Caco-2 (cell line): Measurements from ENCODE around the gene LRP1. TPM values are rescaled to one million over a fixed set of nuclear protein-coding genes. Genes with fewer than 3 reads are reported as not detected.

Experiments used
- BruUV-seq: library from RNA; stranded (reverse); fragments of 400-500 nt; replicated peaks from 2 replicates; lab custom pipeline; 2021; lab: Mats Ljungman, UMichigan
- CTCF ChIA-PET: fragments of 300-600 bp; sonication (Branson Sonifier 250); formaldehyde crosslinking; loops from one replicate; lab custom pipeline; 2022; ENCODE audit warnings: antibody characterized with exemption; lab: Charles Lee
- POLR2A ChIA-PET: fragments of 300-600 bp; sonication (Branson Sonifier 250); formaldehyde crosslinking; loops from one replicate; lab custom pipeline; 2022; ENCODE audit warnings: antibody characterized with exemption; lab: Charles Lee
- DNase-seq, 2 experiments: peaks; one replicate each; pipeline versions ENCODE4 v3.0.0 to v3.0.0-alpha.2; 2020 to 2022
- H3K27me3 ChIP-seq: replicated peaks from 2 replicates; pipeline ENCODE4 v1.6.0; 2011; ENCODE audit warnings: low read length; ENCODE audit not compliant: control insufficient read depth, insufficient read depth
- H3K36me3 ChIP-seq: 2 replicates; pipeline ENCODE4 v1.5.1; 2011; ENCODE audit warnings: low read length; ENCODE audit not compliant: control insufficient read depth, insufficient read depth
- H3K4me1 ChIP-seq: fragments of 250-450 bp; sonication (Bioruptor Pico); 2 replicates; pipeline ENCODE4 v1.5.1; 2020; ENCODE audit warnings: mild to moderate bottlenecking
- H3K4me3 ChIP-seq: 2 replicates; pipeline ENCODE4 v1.5.1; 2011; ENCODE audit warnings: low read depth, mild to moderate bottlenecking, control low read depth, low read length
- H3K9me3 ChIP-seq: fragments of 250-450 bp; sonication (Bioruptor Pico); 2 replicates; pipeline ENCODE4 v1.5.1; 2020; ENCODE audit warnings: mild to moderate bottlenecking, moderate library complexity
- H3K27ac Mint-ChIP-seq: one replicate; pipeline ENCODE4 v1.8.0; 2022; ENCODE audit warnings: mixed read lengths; ENCODE audit not compliant: unreplicated experiment
- H3K27me3 Mint-ChIP-seq: one replicate; pipeline ENCODE4 v1.8.0; 2022; ENCODE audit warnings: mixed read lengths; ENCODE audit not compliant: insufficient read depth, unreplicated experiment
- H3K36me3 Mint-ChIP-seq: one replicate; pipeline ENCODE4 v1.8.0; 2022; ENCODE audit warnings: mild to moderate bottlenecking, mixed read lengths; ENCODE audit not compliant: insufficient read depth, unreplicated experiment
- H3K4me1 Mint-ChIP-seq: one replicate; pipeline ENCODE4 v1.8.0; 2022; ENCODE audit warnings: low read depth, mixed read lengths; ENCODE audit not compliant: unreplicated experiment
- H3K4me3 Mint-ChIP-seq: one replicate; pipeline ENCODE4 v1.8.0; 2022; ENCODE audit warnings: mild to moderate bottlenecking, moderate library complexity, mixed read lengths; ENCODE audit not compliant: unreplicated experiment
- H3K9me3 Mint-ChIP-seq: one replicate; pipeline ENCODE4 v1.8.0; 2022; ENCODE audit warnings: mixed read lengths; ENCODE audit not compliant: unreplicated experiment
- intact Hi-C: fragments of 100-400 bp; cut with micrococcal nuclease; formaldehyde crosslinking; loops from one replicate; pipeline ENCODE4 v1.10.0; 2022; ENCODE audit not compliant: unreplicated experiment
- total RNA-seq: library from RNA; stranded (reverse); gene quantifications from 2 replicates; pipeline ENCODE4 v1.2.3, GENCODE V29; 2022
- TF ChIP-seq, protein P1 (sequence below), 2 experiments: fragments of 200-600 bp in 1 of 2; IDR thresholded peaks; 1 replicate in 1 of 2; 2 replicates in 1 of 2; pipeline versions ENCODE4 v1.5.1 to v1.8.0; 2011 to 2022; ENCODE audit warnings: antibody characterized with exemption in 1 of 2, control low read depth in 1 of 2, inconsistent platforms in 1 of 2, low read depth in 1 of 2, low read length in 1 of 2, mild to moderate bottlenecking in 1 of 2, moderate library complexity in 1 of 2; ENCODE audit not compliant: insufficient read depth in 1 of 2, severe bottlenecking in 1 of 2, unreplicated experiment in 1 of 2

LRP1 gene
- total RNA-seq, 1 experiment from 2014 or later, result 111 TPM

DNA sequence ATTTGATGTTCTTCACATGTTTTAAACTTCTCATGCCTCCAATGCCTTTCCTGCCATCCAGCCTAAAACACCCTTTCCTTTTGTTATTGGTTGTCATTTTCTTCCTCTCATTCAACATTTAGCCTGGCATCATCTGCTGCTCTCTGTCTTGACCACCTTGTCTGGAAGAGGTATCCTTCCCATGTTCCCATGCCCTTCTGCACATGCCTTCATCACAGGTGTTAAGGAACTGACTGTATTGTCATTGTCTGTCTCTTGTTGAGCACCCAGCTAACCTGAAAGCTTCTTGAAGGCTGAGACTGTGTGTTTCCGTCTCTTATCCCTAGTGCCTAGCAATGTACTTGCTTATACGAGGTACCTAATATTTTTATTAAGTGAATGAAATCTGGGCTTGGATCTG is 4.5 kb upstream of the LRP1 start:
- no TSS peak for BruUV-seq
- peaks cover 8% of the 10 kb centered on the region for H3K4me1 Mint-ChIP-seq

DNA sequence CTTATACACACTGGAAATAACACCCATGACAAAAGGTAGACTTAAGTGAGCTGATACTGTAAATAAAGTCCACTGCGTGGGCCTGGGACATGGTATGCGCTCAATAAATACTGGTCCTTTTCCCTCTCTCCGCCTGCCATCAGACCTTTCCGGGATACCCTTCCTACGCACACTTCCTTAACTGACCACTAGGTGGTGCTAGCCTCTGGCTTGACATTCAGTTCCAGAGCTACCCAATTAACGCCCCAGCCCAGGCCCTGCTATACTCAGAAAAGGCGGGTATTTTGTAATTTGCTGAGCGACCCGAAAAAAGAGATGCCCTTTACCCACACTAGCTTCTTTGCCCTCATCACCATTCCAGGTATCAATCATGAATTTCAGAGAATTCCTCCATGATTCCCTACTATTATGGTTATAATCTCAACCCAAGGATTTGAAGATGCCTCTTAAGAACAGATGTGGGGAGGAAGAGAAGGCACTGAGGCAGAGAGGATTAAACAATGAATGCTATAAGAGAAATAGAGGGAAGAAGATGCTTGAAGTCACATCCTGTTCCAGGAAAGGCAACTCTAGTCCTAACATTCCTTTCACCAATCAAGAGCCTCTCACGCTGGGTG is 3.9 kb upstream of the LRP1 start:
- H3K27ac Mint-ChIP-seq, result no peak overlapping the region
- CTCF ChIA-PET, result interaction anchor here (0.7 to 1.7 kb wide), 13 partner anchors 13 to 119 kb away, joined by 3 to 20 read pairs (median 5); partner anchors contain the start of genes SHMT2 and STAT6
- peaks cover 13% of the 10 kb centered on the region for H3K36me3 Mint-ChIP-seq
- peaks cover 14% of the 10 kb centered on the region for H3K9me3 Mint-ChIP-seq
- no TSS peak for BruUV-seq
- H3K4me1 Mint-ChIP-seq, result peaks cover 8% of the 10 kb centered on the region
- no peaks in the 10 kb centered on the region for H3K27me3 Mint-ChIP-seq
- DNase-seq, result peak; percentile 75 to 82
- Histone ChIP-seq H3K4me3 (no peak overlapping the region), H3K9me3 (no peaks in the 10 kb centered on the region), H3K27me3 (no peaks in the 10 kb centered on the region), H3K36me3 (no peaks in the 10 kb centered on the region), H3K4me1 (peaks cover 8% of the 10 kb centered on the region)
- H3K4me3 Mint-ChIP-seq, result no peak overlapping the region
- intact Hi-C loops, result loop anchor here (1.0 kb wide), 1 partner anchor 59 kb away; no protein-coding TSS in a partner anchor
- POLR2A ChIA-PET, result no interaction called here
- TF ChIP-seq, protein P1, sequence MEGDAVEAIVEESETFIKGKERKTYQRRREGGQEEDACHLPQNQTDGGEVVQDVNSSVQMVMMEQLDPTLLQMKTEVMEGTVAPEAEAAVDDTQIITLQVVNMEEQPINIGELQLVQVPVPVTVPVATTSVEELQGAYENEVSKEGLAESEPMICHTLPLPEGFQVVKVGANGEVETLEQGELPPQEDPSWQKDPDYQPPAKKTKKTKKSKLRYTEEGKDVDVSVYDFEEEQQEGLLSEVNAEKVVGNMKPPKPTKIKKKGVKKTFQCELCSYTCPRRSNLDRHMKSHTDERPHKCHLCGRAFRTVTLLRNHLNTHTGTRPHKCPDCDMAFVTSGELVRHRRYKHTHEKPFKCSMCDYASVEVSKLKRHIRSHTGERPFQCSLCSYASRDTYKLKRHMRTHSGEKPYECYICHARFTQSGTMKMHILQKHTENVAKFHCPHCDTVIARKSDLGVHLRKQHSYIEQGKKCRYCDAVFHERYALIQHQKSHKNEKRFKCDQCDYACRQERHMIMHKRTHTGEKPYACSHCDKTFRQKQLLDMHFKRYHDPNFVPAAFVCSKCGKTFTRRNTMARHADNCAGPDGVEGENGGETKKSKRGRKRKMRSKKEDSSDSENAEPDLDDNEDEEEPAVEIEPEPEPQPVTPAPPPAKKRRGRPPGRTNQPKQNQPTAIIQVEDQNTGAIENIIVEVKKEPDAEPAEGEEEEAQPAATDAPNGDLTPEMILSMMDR (IDR thresholded peaks at IDR 0.05; ENCODE audit: insufficient read depth in 1 of 2, low read depth in 1 of 2, low read length in 1 of 2, severe bottlenecking in 1 of 2, unreplicated experiment in 1 of 2), result peak; percentile 86 to 88

More for the DNA sequence above, 4.5 kb upstream of the LRP1 start:
- Histone ChIP-seq H3K9me3 (no peaks in the 10 kb centered on the region), H3K4me1 (peaks cover 8% of the 10 kb centered on the region), H3K36me3 (no peaks in the 10 kb centered on the region), H3K4me3 (no peak overlapping the region), H3K27me3 (no peaks in the 10 kb centered on the region)
- Mint-ChIP-seq H3K4me3 (no peak overlapping the region), H3K36me3 (peaks cover 13% of the 10 kb centered on the region), H3K27me3 (no peaks in the 10 kb centered on the region), H3K9me3 (peaks cover 14% of the 10 kb centered on the region), H3K27ac (no peak overlapping the region)
- DNase-seq, result no peak
- TF ChIP-seq, protein P1 (IDR thresholded peaks at IDR 0.05; ENCODE audit: insufficient read depth in 1 of 2, low read depth in 1 of 2, low read length in 1 of 2, severe bottlenecking in 1 of 2, unreplicated experiment in 1 of 2), result no peak
- intact Hi-C loops, result loop anchor here (1.0 kb wide), 1 partner anchor 59 kb away; no protein-coding TSS in a partner anchor
- POLR2A ChIA-PET, result no interaction called here
- CTCF ChIA-PET, result interaction anchor here (0.6 to 1.7 kb wide), 13 partner anchors 12 to 119 kb away, joined by 3 to 20 read pairs (median 4); partner anchors contain the start of genes SHMT2 and STAT6

DNA sequence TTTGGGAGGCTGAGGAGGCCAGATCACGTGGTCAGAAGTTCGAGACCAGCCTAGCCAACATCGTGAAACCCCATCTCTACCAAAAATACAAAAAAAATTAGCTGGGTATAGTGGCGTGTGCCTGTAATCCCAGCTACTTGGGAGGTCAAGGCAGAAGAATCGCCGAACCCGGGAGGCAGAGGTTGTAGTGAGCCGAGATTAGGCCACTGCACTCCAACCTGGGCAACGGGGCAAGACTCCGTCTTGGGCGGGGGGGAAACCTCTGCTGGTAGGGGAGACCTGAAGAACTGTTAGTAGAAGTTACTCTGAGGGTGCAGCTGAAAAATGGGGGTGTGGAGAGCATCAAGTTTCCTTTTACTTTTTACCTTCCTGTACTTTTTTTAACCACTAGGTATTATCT is 2.2 kb upstream of the LRP1 start:
- Mint-ChIP-seq H3K4me1 (peaks cover 18% of the 10 kb centered on the region), H3K9me3 (peaks cover 14% of the 10 kb centered on the region)
- POLR2A ChIA-PET, result interaction anchor here (0.7 kb wide), 1 partner anchor 29 kb away, joined by 12 read pairs; no protein-coding TSS in a partner anchor

More for the DNA sequence above, 2.2 kb upstream of the LRP1 start:
- TF ChIP-seq, protein P1 (IDR thresholded peaks at IDR 0.05; ENCODE audit: insufficient read depth in 1 of 2, low read depth in 1 of 2, low read length in 1 of 2, severe bottlenecking in 1 of 2, unreplicated experiment in 1 of 2), result no peak
- Mint-ChIP-seq H3K27ac (no peak overlapping the region), H3K4me3 (peak overlapping the region; percentile 88), H3K36me3 (peaks cover 13% of the 10 kb centered on the region), H3K27me3 (no peaks in the 10 kb centered on the region)
- Histone ChIP-seq H3K9me3 (no peaks in the 10 kb centered on the region), H3K4me3 (no peak overlapping the region), H3K27me3 (no peaks in the 10 kb centered on the region), H3K36me3 (no peaks in the 10 kb centered on the region), H3K4me1 (peaks cover 24% of the 10 kb centered on the region)
- BruUV-seq, result no TSS peak
- no peak for DNase-seq
- CTCF ChIA-PET, result interaction anchor here (0.6 to 2.8 kb wide), 4 partner anchors 14 to 549 kb away, joined by 3 to 49 read pairs (median 30); partner anchors contain the start of gene STAT6
- intact Hi-C loops, result no loop called here
